ENCODE measurements around the gene NT5C3B.

The NT5C3B gene

GRCh38 chr17:41870627-41871026 is 34.6 kb upstream of the NT5C3B start:
- no peak overlapping the region for H3K4me3 ChIP-seq (ENCODE audit: low read length)
- no peak for DNase-seq (ENCODE audit: low read depth)
- TF ChIP-seq, protein P1, sequence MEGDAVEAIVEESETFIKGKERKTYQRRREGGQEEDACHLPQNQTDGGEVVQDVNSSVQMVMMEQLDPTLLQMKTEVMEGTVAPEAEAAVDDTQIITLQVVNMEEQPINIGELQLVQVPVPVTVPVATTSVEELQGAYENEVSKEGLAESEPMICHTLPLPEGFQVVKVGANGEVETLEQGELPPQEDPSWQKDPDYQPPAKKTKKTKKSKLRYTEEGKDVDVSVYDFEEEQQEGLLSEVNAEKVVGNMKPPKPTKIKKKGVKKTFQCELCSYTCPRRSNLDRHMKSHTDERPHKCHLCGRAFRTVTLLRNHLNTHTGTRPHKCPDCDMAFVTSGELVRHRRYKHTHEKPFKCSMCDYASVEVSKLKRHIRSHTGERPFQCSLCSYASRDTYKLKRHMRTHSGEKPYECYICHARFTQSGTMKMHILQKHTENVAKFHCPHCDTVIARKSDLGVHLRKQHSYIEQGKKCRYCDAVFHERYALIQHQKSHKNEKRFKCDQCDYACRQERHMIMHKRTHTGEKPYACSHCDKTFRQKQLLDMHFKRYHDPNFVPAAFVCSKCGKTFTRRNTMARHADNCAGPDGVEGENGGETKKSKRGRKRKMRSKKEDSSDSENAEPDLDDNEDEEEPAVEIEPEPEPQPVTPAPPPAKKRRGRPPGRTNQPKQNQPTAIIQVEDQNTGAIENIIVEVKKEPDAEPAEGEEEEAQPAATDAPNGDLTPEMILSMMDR (conservative IDR thresholded peaks at IDR 0.05; ENCODE audit: low read length), result no peak

- DNase-seq (ENCODE audit: low read depth), result no peak
- TF ChIP-seq, protein P1 (conservative IDR thresholded peaks at IDR 0.05; ENCODE audit: low read length), result no peak
- H3K4me3 ChIP-seq (ENCODE audit: low read length), result no peak overlapping the region
Measured at GRCh38 chr17:41870097-41870496, 34.1 kb upstream of the NT5C3B start.

GRCh38 chr17:41869426-41869825 is 33.4 kb upstream of the NT5C3B start:
- DNase-seq (ENCODE audit: low read depth), result no peak
- TF ChIP-seq, protein P1 (conservative IDR thresholded peaks at IDR 0.05; ENCODE audit: low read length), result no peak
- no peak overlapping the region for H3K4me3 ChIP-seq (ENCODE audit: low read length)

DNA sequence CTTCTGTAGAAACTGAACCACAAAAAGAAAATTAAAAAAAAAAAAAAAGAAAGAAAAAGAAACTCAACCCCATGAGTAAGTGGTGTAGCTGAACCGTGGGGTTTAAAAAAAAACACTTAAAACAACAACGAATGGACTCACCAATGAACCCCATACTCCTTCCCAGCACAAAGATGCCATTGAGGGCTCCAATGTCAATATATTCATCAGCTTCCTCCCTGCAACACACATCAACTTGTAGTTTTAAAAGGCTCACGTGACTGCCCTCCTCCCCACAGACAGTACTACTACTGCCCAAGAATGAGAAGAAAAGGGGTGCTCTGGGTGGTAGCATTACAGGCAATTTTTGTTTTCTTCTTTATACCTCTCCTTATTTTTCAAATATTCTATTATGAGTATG is 32.5 kb upstream of the NT5C3B start:
- no peak for DNase-seq (ENCODE audit: low read depth)
- H3K4me3 ChIP-seq (ENCODE audit: low read length), result no peak overlapping the region
- TF ChIP-seq, protein P1 (conservative IDR thresholded peaks at IDR 0.05; ENCODE audit: low read length), result no peak

DNA sequence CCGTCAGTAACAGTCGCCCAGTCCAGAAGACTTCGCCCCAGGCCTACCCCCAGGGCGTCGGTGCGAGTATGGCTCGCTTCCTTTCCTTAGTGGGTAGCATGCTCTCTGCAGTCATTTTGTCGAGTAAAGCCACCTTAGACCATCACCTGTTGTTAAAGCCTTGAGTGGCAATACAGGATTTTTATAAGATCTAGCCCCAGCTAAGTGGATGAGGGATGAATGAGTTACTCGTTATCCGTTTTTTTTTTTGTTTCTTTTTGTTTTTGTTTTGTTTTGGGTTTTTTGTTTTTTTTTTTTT is 29.5 kb upstream of the NT5C3B start:
- no peak for DNase-seq (ENCODE audit: low read depth)
- TF ChIP-seq, protein P1 (conservative IDR thresholded peaks at IDR 0.05; ENCODE audit: low read length), result no peak
- peak overlapping the region; percentile 54 for H3K4me3 ChIP-seq (ENCODE audit: low read length)

GRCh38 chr17:41864836-41865595 is 29.0 kb upstream of the NT5C3B start, which contains the start of gene KLHL11:
KLHL11 (minus strand) TSS chr17:41865423; CDS start chr17:41865370, 53 bp downstream.
- TF ChIP-seq, protein P1 (conservative IDR thresholded peaks at IDR 0.05; ENCODE audit: low read length), result no peak
- peak within 1 kb of the TSS; percentile 89 for H3K4me3 ChIP-seq (ENCODE audit: low read length)
- peak; percentile 86 for DNase-seq (ENCODE audit: low read depth)

- TF ChIP-seq, protein P1 (conservative IDR thresholded peaks at IDR 0.05; ENCODE audit: low read length), result no peak
Measured at GRCh38 chr17:41864498-41864835, 28.4 kb upstream of the NT5C3B start.

More at GRCh38 chr17:41864498-41864835, 28.4 kb upstream of the NT5C3B start:
- H3K4me3 ChIP-seq (ENCODE audit: low read length), result peak overlapping the region; percentile 89
- DNase-seq (ENCODE audit: low read depth), result no peak

Data from AG10803 (cell line).